ENCODE results near the gene TOMM20L.

GRCh38 chr14:58398895-58399294 is 3.2 kb downstream of the TOMM20L start:
- no peak for TF ChIP-seq CTCF (conservative IDR thresholded peaks at IDR 0.05)
- no peak for TF ChIP-seq ZFX (IDR thresholded peaks at IDR 0.05)

Measured in C4-2B (cell line).